ENCODE data around the gene EML4.

DNA sequence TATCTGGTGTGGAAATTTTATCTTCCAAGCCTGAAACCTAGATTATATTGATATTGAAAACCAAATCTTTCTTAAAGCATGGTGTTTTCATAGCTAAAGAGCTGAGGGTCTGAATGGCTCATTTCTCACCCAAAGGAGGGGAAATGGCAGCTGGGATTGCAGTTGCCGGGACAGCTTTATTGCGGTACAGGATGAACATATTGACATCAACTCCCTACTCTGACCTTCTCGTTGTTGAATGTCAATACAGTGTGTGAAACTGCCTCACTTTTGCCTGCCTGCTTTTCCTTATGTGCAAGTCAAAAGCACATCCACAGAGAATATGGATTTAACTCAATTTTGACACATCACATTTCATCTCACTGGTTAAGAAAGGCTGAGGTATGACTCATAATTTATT lies 195.5 kb downstream of the EML4 start:
- TF ChIP-seq, protein P1, sequence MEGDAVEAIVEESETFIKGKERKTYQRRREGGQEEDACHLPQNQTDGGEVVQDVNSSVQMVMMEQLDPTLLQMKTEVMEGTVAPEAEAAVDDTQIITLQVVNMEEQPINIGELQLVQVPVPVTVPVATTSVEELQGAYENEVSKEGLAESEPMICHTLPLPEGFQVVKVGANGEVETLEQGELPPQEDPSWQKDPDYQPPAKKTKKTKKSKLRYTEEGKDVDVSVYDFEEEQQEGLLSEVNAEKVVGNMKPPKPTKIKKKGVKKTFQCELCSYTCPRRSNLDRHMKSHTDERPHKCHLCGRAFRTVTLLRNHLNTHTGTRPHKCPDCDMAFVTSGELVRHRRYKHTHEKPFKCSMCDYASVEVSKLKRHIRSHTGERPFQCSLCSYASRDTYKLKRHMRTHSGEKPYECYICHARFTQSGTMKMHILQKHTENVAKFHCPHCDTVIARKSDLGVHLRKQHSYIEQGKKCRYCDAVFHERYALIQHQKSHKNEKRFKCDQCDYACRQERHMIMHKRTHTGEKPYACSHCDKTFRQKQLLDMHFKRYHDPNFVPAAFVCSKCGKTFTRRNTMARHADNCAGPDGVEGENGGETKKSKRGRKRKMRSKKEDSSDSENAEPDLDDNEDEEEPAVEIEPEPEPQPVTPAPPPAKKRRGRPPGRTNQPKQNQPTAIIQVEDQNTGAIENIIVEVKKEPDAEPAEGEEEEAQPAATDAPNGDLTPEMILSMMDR (IDR thresholded peaks at IDR 0.05): no peak
- TF ChIP-seq POLR2A (IDR thresholded peaks at IDR 0.05): no peak

Measured in ovary (tissue), 3 donors.